Activated CD4-positive, alpha-beta T cell treated with anti-CD3 and anti-CD28 coated beads, Interleukin-2, Interleukin-6, amounts not matched to agents 100 ng/mL and 50 ng/mL, durations not matched to agents 16 hours and 8 hours (primary cell): ENCODE data around the gene RNF111.
"Not testable (repeated sequence)": the region's sequence is repeated elsewhere in the genome, so short reads cannot be mapped to it uniquely, and the experiment has no call there.

Experiments
- DNase-seq: peaks from one replicate; pipeline ENCODE4 v3.0.0-alpha.2; 2020

RNF111 gene

DNA sequence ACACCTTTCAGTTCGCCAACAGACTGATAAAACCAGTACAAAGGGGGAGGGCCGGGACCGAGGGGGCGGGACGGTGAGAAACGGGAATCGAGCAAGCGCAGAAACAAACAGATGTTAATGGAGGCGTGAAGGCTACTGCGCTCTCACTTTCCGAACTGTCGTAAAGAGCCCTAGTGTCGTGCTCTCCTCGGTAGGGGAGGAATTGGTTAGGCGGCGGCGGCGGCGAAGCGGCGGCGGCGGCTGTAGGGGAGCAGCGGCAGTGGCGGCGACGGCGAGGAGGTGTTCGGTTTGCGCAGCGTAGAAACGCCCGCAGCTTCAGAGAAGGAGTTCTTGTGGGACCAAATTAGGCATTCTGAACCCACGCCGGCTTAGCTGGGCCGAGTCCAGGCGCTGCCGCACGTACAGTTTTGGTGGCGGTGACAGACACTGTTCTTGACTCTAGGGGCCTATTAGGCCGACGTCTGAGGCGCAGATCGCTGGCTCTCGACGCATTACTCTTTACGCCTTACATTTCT, at the start of gene RNF111:
RNF111 (plus strand) TSS at position 173 of the 515 bp plus-strand sequence. CDS start 43,160 bp downstream, outside the sequence.
- DNase-seq = peak; percentile 95

GRCh38 chr15:58947179-58947578, 40.3 kb upstream of the RNF111 start:
- no peak for DNase-seq

GRCh38 chr15:58951388-58952007, 36.0 kb upstream of the RNF111 start:
- DNase-seq = no peak

DNA sequence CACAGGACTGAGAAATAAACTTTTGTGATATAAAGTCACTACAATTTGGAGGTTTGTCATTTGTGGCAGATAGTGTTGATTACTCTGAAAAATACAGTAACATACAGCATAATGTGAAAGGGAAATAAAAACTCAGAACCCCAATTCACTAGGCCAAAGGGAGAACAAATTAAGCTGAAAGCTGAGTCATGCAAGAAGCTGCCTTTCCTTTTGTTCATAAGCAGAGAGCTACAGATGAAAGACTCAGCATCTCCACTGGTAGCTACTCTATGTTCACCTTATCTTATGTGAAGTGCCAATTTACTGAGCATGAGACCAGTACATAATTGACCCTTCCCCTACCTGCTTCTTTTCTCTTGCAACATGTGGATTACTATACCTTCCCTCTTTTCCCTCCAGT, 34.7 kb upstream of the RNF111 start:
- peak; percentile 7 for DNase-seq

DNA sequence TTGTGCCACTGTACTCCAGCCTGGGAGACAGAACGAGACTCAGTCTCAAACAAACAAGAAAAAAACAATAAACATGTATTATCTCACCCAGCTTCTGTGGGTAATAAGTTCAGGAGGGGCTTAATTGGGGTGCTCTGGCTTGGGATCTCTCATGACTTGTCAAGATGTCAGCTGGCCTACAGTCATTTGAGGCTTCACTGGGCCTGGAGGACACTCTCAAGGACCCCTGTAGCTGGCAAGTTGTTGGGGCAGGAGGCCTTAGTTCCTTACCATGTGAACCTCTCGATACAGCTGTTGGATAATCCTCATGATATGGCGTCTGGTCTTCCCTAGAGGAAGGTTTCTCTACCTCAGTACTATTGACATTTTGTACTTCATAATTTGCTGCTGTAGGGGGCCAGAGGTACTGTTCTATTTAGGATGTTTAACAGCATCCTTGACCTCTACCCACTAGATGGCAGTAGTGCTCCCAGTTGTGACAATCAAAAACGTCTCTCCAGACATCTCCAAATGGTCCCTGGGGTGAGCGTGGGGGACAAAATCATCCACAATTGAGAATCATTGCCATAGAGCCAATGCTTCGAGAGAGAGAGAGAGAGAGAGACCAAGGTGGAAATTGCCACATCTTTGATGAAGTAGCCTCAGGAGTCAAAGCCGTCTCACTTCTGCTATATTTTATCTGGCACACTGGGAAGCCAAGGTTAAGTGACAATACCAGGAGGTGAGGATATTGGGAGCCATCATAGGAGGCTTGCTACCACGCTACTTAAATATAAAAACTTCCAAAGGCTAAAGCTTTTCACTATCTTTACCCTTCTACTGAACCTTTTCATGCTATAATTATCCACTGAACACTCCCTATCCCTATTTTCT, 30.1 kb upstream of the RNF111 start:
- peak; percentile 85 for DNase-seq

DNA sequence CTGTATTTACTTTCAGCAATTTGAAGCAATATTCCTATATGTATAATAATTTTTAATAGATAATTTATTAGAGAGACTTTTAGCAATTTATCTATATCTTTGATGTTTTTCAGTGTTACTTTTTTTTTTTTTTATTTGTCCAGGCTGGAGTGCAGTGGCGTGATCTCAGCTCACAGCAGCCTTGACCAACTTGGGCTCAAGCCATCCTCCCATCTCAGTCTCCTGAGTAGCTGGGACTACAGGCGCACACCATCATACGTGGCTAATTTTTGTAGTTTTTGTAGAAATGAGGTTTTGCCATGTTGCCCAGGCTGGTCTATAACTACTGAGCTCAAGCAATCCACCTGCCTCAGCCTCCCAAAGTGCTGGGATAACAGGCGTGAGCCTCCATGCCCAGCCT, 28.7 kb upstream of the RNF111 start:
- DNase-seq = no peak

DNA sequence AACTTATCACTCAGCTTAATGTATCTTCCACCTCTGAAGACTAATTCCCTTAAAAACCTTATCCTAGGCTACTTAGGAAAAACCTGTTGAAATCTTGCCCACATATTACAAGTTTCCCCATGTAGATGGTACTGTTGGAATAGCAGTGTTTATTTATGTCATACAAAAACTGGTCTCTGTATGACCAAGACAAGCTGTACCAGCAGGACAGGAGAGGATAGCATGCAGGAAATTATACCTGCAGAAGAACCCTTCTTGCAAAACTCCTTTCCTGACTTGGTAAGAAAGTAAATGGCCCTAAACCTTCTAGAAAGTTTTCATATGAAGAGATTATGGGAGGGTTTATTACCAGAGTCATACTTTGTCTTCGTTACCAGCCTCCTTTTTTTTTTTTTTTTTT, 25.3 kb upstream of the RNF111 start:
- DNase-seq = no peak

- no peak for DNase-seq
These were observed 24.5 kb upstream of the RNF111 start for GRCh38 chr15:58962662-58963565.

DNA sequence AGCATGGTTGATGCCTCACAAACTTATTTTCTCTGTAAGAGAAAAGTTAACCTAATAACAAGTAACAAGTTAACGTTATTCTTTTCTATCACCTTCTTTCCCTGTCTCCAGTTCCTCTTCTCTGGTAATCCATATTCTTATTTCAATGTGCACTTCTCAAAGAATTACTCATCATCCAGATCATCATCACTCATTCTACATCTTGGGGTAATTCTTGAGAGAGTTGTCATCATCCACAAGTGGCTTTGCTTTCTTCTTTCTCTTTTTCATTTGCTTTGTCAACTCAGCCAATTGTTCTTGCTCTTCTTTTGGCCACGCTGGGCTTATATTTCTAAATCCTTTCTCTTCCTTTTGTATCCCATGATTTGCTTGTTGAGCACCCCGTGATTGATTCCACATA, 20.8 kb upstream of the RNF111 start:
- DNase-seq = no peak

GRCh38 chr15:58967479-58967878, 20.0 kb upstream of the RNF111 start:
- DNase-seq = no peak

GRCh38 chr15:58977887-58978286, 9.6 kb upstream of the RNF111 start:
- DNase-seq = no peak

DNA sequence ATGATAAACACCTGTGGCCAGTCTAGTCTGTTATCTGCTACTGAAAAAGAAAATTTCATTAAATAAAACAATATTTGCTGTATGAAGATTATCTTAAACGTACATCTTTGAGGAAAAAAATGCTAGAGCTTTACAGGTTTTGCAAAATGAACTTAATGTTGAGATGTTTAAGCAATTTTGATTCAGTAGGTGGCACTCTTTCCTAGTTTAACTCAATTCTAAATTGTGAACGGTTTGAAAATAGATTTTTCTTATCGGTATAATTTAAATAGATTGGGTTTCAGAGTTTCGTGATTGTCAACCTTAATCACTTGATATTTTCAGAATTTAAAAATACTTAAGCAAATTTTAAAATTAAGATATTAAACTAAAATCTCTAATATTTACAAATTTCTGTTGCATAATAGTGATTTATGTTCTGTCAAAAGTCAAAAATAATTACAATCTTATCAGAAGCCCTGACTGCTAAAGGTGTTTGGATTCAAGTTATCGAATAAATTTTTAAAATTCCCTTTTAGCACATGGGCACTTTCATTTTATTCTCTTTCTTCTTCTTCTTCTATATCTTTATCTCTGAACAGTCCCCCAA, 7.0 kb upstream of the RNF111 start:
- DNase-seq = peak; percentile 44

DNA sequence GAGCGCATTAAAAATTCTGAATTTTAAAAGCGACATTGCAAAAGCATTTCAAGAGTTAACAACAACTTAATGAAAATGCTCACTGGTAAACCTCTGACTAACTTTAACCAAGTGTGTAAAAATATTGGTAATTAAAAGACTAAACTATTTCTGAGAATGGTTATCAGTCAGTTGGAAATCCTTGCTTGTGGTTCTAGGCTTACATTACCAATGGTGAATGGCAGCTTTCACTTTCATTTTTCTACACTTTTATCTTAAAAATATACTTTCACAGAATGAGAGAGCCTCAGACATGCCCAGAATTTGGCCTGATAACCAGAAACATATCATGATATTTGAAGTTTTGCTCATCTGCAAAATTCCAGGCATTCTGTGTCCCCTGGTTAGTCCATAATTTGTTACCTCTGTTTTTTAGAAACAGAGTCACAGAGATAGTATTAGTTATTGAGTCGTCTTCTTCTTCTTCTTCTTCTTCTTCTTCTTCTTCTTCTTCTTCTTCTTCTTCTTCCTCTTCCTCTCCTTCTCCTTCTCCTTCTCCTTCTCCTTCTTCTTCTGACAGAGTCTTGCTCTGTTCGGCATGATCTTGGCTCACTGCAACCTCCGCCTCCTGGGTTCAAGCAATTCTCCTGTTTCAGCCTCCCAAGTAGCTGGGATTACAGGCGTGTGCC, 5.5 kb upstream of the RNF111 start:
- peak; percentile 58 for DNase-seq

- DNase-seq = no peak
These were observed 4.2 kb upstream of the RNF111 start for GRCh38 chr15:58983261-58983660.

- no peak for DNase-seq
These were observed 2.0 kb upstream of the RNF111 start for GRCh38 chr15:58985443-58985842.

- peak; percentile 10 for DNase-seq
These were observed 427 bp upstream of the RNF111 start for GRCh38 chr15:58987036-58987435.

DNA sequence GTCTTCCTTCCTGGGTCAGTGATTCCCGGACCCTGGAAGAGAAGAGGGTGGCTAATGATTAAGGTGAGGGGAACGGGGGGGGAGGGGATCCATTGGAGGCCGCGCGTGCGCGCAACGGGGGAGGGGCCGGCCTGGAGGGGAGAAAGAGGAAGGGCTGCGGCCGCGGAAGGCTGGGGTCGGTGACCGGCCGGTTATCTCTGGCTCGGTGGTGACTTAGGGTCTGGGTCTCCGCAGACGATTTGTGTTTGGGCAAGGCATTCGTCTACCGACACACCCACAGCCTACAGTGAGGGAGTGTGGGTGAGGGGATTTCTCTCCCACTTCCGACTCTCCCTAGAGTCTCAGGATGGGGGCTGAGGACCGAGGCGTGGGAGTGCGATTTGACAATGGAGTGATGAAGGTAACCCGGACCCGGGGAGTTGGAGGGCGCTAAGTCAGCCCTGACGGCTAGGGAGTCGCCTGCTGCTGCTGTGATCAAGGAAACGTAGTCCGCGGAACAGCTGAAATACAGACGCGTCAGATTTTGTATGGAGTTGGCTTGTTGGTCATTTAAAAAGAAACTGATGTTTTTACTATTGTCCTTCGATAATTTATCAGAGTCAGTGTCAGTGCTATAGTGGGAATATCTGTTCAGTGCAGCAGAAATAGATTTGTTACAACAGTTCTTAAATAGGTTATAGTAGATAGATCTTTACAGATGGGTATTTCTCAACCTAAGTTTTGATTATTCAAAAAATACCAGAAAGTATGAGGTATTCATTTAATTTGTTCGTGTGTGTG, 733 bp downstream of the RNF111 start:
- DNase-seq = peak; percentile 71

DNA sequence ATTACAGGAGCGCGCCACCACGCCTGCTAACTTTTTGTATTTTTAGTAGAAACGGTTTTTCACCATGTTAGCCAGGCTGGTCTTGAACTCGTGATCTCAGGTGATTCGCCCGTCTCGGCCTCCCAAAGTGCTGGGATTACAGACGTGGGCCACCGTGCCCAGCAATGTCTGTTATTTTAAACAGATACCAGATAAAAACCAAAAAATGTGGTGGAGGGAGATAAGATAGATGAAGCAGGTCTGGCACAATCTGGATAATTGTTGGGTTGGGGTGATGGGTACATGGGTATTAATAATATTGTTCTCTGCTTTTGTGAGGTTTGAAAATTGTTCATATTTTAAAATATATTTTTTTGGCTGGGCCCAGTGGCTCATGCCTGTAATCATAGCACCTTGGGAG, 4.7 kb downstream of the RNF111 start:
- DNase-seq = no peak

DNA sequence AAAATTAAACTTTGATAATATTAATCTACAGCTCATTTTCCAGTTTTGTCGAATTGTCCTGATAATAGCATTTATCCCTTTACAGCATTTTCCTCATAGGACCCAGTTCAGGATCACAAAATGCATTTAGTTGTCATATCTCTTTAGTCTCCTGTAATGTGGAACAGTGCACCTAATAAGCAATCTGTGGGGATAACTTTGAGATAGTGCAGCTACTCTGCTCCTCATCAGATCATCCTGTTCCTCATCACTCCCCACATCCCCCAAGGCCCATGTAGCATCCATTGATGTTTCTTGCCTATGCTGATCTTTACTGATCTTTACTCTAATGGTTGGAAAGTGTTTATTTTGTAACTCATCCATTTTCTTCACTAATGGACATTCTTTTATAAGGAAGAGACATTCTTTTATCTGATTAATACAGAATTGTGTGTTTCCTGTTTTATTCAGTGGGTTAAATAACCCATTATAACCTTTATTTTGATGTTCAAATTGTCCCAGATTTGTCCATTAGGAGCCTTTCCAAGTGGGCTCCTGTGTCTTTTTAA, 7.5 kb downstream of the RNF111 start:
- no peak for DNase-seq

DNA sequence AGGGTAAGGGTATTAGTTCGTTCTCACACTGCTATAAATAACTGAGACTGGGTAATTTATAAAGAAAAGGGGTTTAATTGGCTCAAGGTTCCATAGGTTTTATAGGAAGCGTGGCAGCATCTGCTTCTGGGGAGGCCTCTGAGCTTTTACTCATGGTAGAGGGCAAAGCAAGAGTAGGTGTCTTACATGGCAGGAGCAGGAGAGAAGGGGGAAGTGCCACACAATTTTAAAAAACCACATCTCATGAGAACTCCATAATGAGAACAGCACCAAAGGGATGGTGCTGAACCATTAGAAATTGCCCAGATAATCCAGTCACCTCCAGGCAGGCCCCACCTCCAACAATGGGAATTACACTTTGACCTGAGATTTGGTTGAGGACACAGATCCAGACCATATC, 12.2 kb downstream of the RNF111 start:
- no peak for DNase-seq

- DNase-seq = not testable (repeated sequence)
These were observed 12.8 kb downstream of the RNF111 start for GRCh38 chr15:59000251-59000650.
